Testis (tissue), 2 donors: ENCODE measurements around the gene ALDH8A1.

ENCODE experiments used
- CTCF ChIP-seq, 3 experiments: fragments of 450-650 bp in 2 of 3; fragments of 200-600 bp in 1 of 3; sonication (generic) in 1 of 3; IDR thresholded peaks; one replicate each; pipeline ENCODE4 v1.5.1; 2016 to 2019; ENCODE audit warnings: antibody characterized with exemption in 3 of 3, mild to moderate bottlenecking in 2 of 3, moderate library complexity in 1 of 3
- POLR2A ChIP-seq: fragments of 450-650 bp; IDR thresholded peaks from one replicate; pipeline ENCODE4 v1.6.1; 2017; ENCODE audit warnings: antibody characterized with exemption, mild to moderate bottlenecking, moderate library complexity

- TF ChIP-seq POLR2A (no peak), CTCF (IDR thresholded peaks at IDR 0.05) (no peak)
Observed at GRCh38 chr6:134974370-134974769, 24.5 kb upstream of the ALDH8A1 start.
